HG02840 (cell line): ENCODE data around the gene FAM114A1.
"Not testable (repeated sequence)": the region's sequence is repeated elsewhere in the genome, so short reads cannot be mapped to it uniquely, and the experiment has no call there.

Experiments used
- ATAC-seq: cut with Tn5 transposase; IDR thresholded peaks from one replicate; pipeline ENCODE4 v1.9.1; 2021; ENCODE audit warnings: mild to moderate bottlenecking, moderate library complexity, moderate number of reproducible peaks; ENCODE audit not compliant: unreplicated experiment, low FRiP score

FAM114A1 gene

GRCh38 chr4:38898245-38898644 lies 30.6 kb downstream of the FAM114A1 start:
- no peak for ATAC-seq

- no peak for ATAC-seq
Measured at GRCh38 chr4:38902221-38902620, 34.6 kb downstream of the FAM114A1 start.

GRCh38 chr4:38902695-38903094 lies 35.1 kb downstream of the FAM114A1 start:
- ATAC-seq, result no peak

- no peak for ATAC-seq
Measured at GRCh38 chr4:38904090-38904666, 36.6 kb downstream of the FAM114A1 start.

- ATAC-seq, result no peak
Measured at GRCh38 chr4:38904682-38905081, 37.1 kb downstream of the FAM114A1 start.

- ATAC-seq, result no peak
Measured at GRCh38 chr4:38905652-38906385, 38.2 kb downstream of the FAM114A1 start.

GRCh38 chr4:38907696-38908270 lies 40.2 kb downstream of the FAM114A1 start:
- no peak for ATAC-seq

- ATAC-seq, result no peak
Measured at GRCh38 chr4:38909015-38909414, 41.4 kb downstream of the FAM114A1 start.

- no peak for ATAC-seq
Measured at GRCh38 chr4:38911257-38911656, 43.7 kb downstream of the FAM114A1 start.

- no peak for ATAC-seq
Measured at GRCh38 chr4:38914854-38915253, 47.2 kb downstream of the FAM114A1 start.

- not testable (repeated sequence) for ATAC-seq
Measured at GRCh38 chr4:38916267-38916666, 48.7 kb downstream of the FAM114A1 start.

- no peak for ATAC-seq
Measured at GRCh38 chr4:38917481-38918025, 49.9 kb downstream of the FAM114A1 start.

- ATAC-seq, result no peak
Measured at GRCh38 chr4:38919494-38919893, 51.9 kb downstream of the FAM114A1 start.

GRCh38 chr4:38920186-38920585 lies 52.6 kb downstream of the FAM114A1 start:
- no peak for ATAC-seq

- no peak for ATAC-seq
Measured at GRCh38 chr4:38920677-38921076, 53.1 kb downstream of the FAM114A1 start.

- no peak for ATAC-seq
Measured at GRCh38 chr4:38921151-38921550, 53.5 kb downstream of the FAM114A1 start.

GRCh38 chr4:38923746-38924145 lies 56.1 kb downstream of the FAM114A1 start:
- no peak for ATAC-seq

- no peak for ATAC-seq
Measured at GRCh38 chr4:38924353-38924752, 56.7 kb downstream of the FAM114A1 start.

GRCh38 chr4:38925492-38926413 lies 58.1 kb downstream of the FAM114A1 start:
- no peak for ATAC-seq

GRCh38 chr4:38926896-38927295 lies 59.3 kb downstream of the FAM114A1 start:
- no peak for ATAC-seq

- ATAC-seq, result no peak
Measured at GRCh38 chr4:38928568-38928967, 61.0 kb downstream of the FAM114A1 start.
